ENCODE measurements around the gene TRPM8. TPM values are rescaled to one million over a fixed set of nuclear protein-coding genes. Genes with fewer than 3 reads are reported as not detected.

Gene TRPM8
- total RNA-seq, 1 donor from 2014 or later = 0.41 TPM

GRCh38 chr2:233996461-233996860 is 79.3 kb downstream of the TRPM8 start:
- DNase-seq (ENCODE audit: low spot score in 2 of 2) (no peak), FAIRE-seq (no peak)

GRCh38 chr2:233997707-233998106 is 80.5 kb downstream of the TRPM8 start:
- no peak for DNase-seq (ENCODE audit: low spot score in 2 of 2)
- no peak for FAIRE-seq

- no peak for DNase-seq (ENCODE audit: low spot score in 2 of 2)
- FAIRE-seq = no peak
Observed at GRCh38 chr2:233999182-233999581, 82.0 kb downstream of the TRPM8 start.

- FAIRE-seq (no peak), DNase-seq (ENCODE audit: low spot score in 2 of 2) (no peak)
Observed at GRCh38 chr2:234001380-234002160, 84.4 kb downstream of the TRPM8 start.

GRCh38 chr2:234002281-234002680 is 85.1 kb downstream of the TRPM8 start:
- no peak for FAIRE-seq
- DNase-seq (ENCODE audit: low spot score in 2 of 2) = no peak

- no peak for FAIRE-seq
- DNase-seq (ENCODE audit: low spot score in 2 of 2) = no peak
Observed at GRCh38 chr2:234003972-234004617, 86.9 kb downstream of the TRPM8 start.

GRCh38 chr2:234005126-234005525 is 88.0 kb downstream of the TRPM8 start:
- FAIRE-seq (no peak), DNase-seq (ENCODE audit: low spot score in 2 of 2) (no peak)

GRCh38 chr2:234006501-234006900 is 89.3 kb downstream of the TRPM8 start:
- DNase-seq (ENCODE audit: low spot score in 2 of 2) (no peak), FAIRE-seq (no peak)

- DNase-seq (ENCODE audit: low spot score in 2 of 2) = no peak
- FAIRE-seq = no peak
Observed at GRCh38 chr2:234014427-234014826, 97.3 kb downstream of the TRPM8 start.

GRCh38 chr2:234015861-234016260 is 98.7 kb downstream of the TRPM8 start:
- FAIRE-seq (no peak), DNase-seq (ENCODE audit: low spot score in 2 of 2) (no peak)

GRCh38 chr2:234019896-234020295 is 102.7 kb downstream of the TRPM8 start:
- no peak for DNase-seq (ENCODE audit: low spot score in 2 of 2)
- no peak for FAIRE-seq

GRCh38 chr2:234020332-234020731 is 103.2 kb downstream of the TRPM8 start:
- DNase-seq (ENCODE audit: low spot score in 2 of 2) (no peak), FAIRE-seq (no peak)

GRCh38 chr2:234022424-234022823 is 105.3 kb downstream of the TRPM8 start:
- FAIRE-seq (no peak), DNase-seq (ENCODE audit: low spot score in 2 of 2) (no peak)

GRCh38 chr2:234024304-234024703 is 107.1 kb downstream of the TRPM8 start:
- no peak for FAIRE-seq
- no peak for DNase-seq (ENCODE audit: low spot score in 2 of 2)

- DNase-seq (ENCODE audit: low spot score in 2 of 2) = no peak
- no peak for FAIRE-seq
Observed at GRCh38 chr2:234025466-234025865, 108.3 kb downstream of the TRPM8 start.

GRCh38 chr2:234025891-234026401 is 108.8 kb downstream of the TRPM8 start:
- FAIRE-seq = no peak
- no peak for DNase-seq (ENCODE audit: low spot score in 2 of 2)

GRCh38 chr2:234026693-234027254 is 109.6 kb downstream of the TRPM8 start:
- no peak for DNase-seq (ENCODE audit: low spot score in 2 of 2)
- no peak for FAIRE-seq

- FAIRE-seq = no peak
- no peak for DNase-seq (ENCODE audit: low spot score in 2 of 2)
Observed at GRCh38 chr2:234027641-234028040, 110.5 kb downstream of the TRPM8 start.

- no peak for FAIRE-seq
- no peak for DNase-seq (ENCODE audit: low spot score in 2 of 2)
Observed at GRCh38 chr2:234029150-234029733, 112.1 kb downstream of the TRPM8 start.

- no peak for DNase-seq (ENCODE audit: low spot score in 2 of 2)
Observed at GRCh38 chr2:234031207-234031606, 114.0 kb downstream of the TRPM8 start.

GRCh38 chr2:234032279-234032856 is 115.2 kb downstream of the TRPM8 start:
- no peak for DNase-seq (ENCODE audit: low spot score in 2 of 2)
- FAIRE-seq = no peak

More at GRCh38 chr2:234031207-234031606, 114.0 kb downstream of the TRPM8 start:
- FAIRE-seq = no peak
